NCI-H2081 treated with DMSO at 0.1 percent for 48 hours (cell line): ENCODE data around the gene SPI1.
"Not testable (repeated sequence)": the region's sequence is repeated elsewhere in the genome, so short reads cannot be mapped to it uniquely, and the experiment has no call there.

Experiments
- DNase-seq: peaks from one replicate; lab custom pipeline; 2025; lab: John Stamatoyannopoulos, UW

The SPI1 gene

GRCh38 chr11:47340010-47340409, 38.3 kb downstream of the SPI1 start:
- no peak for DNase-seq

GRCh38 chr11:47338396-47339241, 39.7 kb downstream of the SPI1 start:
- DNase-seq = no peak

GRCh38 chr11:47337229-47337924, 41.0 kb downstream of the SPI1 start:
- DNase-seq = no peak

DNA sequence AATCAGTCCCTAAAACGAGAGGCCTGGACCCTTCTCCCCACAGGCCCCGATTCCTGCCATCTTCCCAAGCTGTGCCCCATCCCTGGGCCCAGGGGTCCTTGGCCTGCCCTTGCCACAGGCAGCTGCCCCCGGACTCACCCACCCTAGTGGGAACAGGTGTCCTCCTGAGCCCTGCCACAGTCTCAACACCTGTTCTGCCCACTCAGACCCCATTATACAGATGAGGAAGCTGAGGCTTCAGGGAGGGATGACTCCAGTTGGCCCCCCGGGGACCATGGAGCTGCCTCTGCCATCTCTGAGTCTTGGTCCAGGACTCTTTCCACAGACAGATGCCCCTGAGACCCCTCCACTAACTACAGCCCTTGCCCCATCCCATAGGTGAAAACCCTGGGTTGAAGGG, 41.8 kb downstream of the SPI1 start:
- DNase-seq = no peak

DNA sequence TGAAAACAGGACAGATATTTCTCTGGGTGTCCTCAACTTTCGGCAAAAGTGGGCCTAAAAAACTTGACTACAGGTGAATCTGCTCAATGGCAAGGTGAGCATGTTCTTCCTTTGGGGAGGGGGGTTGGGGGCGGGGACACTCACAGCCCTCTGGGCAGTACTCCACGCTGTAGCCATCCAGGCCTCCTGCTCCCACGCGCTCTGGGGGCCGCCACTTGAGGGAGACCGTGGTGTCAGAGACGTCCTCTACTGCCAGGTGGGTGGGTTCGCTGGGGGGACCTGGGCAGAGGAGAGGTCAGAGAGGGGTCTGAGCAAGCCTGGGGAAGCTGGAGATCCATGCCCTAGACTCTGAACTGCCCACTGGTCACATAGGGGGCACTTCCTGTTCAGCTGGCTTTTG, 42.6 kb downstream of the SPI1 start:
- DNase-seq = no peak

- not testable (repeated sequence) for DNase-seq
Observed at GRCh38 chr11:47334699-47335411, 43.5 kb downstream of the SPI1 start.

DNA sequence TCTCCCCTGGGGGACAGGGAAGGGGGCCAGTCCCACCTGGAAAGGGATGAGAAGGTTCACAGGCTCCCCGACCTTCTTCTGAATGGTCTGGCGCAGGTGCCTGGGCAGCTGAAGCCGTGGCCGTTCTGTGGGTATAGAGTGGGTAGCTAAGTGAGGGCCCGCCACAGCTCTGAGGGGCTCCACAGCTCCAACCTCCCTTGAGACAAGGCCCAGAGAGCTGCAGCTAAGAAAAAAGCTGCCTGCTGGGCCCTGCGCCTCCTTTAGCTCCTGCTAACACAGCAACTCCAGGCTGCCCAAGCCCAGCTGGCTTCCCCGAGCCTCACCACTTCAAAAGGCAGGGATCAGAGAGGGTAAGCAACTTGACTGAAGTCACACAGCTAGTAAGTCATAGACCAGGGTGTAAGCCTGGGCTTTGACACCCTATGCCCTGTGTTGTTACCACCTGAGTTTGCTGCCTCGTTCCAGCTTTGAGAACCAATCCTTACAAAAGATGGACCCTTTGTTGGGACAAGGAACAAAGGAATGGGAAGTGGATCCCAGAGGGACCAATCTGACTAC, 44.4 kb downstream of the SPI1 start:
- no peak for DNase-seq

DNA sequence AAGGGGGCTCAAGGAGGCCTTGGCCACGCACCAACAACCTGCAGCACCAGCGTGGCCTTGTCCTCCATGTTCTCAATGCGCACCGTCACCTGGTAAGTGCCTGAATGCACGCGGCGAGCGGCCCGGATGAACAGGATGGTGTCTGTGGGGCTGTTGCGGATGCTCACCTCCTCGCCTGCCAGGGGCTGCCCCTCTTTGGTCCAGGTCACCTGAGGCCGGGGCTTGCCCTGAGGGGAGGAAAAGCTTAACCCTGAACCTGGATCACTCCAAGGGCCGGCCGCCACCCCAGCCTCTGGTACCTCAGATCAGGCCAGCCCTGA, 44.9 kb downstream of the SPI1 start:
- DNase-seq = no peak

- DNase-seq = no peak
Observed at GRCh38 chr11:47332791-47333525, 45.4 kb downstream of the SPI1 start.

DNA sequence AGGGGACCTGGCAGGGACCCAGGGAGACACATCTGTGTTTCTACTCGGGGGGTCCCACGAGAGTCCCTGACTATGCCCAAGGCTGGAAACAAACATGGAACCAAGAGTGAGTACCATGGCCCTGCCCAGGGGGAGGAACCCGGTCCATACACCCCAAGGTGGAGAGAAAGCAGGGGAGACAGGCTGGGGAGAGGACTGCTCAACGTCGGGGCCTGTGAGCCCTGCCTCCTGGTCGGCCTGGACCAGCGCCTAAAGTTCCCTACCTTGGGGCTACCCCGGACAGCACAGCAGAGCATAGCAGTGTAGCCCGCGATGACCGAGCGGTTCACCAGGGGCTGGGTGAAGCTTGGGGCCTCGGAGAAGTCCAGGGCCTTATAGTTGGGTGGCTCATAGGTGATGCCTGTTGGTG, 46.0 kb downstream of the SPI1 start:
- DNase-seq = no peak

DNA sequence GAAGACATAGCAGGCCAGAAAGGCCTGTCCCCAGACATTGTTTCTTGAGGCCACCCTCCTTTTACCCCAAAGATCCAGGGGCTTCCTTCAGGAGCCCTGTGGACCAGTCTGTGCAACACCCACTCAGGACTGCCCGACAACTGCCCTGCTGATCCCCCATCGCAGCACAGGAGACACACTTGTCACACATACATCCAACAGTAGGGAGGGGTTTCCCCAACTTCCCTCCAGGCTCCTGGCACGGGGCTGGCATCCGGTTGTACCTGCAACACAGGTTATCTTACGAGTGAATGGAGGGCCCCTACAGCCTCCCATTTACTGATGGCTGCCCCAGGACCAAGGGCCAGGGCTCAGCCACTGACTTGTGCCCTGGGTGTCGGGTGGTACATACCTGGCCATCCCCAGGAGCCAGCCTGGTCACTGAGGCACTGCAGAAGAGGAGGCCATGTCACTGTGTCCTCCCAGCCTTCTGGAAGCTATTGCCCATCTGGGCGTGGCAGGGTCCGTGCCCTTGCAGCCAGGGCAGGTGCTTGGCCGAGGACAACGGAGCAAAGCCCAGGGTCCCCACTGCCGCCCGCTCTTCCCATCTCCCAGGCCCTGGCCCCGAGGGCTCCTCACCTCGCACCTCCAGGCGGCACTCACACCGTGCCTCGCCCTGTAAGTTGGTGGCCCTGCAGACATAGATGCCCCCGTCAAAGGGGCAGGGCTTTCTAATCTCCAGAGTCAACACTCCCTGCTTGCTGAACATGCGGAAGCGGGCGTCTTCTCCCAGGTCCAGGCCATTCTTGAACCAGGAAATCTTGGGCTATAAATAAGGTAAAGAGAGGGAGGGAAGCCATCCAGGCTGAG, 46.7 kb downstream of the SPI1 start:
- DNase-seq = no peak

- DNase-seq = no peak
Observed at GRCh38 chr11:47329987-47330931, 48.1 kb downstream of the SPI1 start.

GRCh38 chr11:47329431-47329986, 48.8 kb downstream of the SPI1 start:
- DNase-seq = no peak

DNA sequence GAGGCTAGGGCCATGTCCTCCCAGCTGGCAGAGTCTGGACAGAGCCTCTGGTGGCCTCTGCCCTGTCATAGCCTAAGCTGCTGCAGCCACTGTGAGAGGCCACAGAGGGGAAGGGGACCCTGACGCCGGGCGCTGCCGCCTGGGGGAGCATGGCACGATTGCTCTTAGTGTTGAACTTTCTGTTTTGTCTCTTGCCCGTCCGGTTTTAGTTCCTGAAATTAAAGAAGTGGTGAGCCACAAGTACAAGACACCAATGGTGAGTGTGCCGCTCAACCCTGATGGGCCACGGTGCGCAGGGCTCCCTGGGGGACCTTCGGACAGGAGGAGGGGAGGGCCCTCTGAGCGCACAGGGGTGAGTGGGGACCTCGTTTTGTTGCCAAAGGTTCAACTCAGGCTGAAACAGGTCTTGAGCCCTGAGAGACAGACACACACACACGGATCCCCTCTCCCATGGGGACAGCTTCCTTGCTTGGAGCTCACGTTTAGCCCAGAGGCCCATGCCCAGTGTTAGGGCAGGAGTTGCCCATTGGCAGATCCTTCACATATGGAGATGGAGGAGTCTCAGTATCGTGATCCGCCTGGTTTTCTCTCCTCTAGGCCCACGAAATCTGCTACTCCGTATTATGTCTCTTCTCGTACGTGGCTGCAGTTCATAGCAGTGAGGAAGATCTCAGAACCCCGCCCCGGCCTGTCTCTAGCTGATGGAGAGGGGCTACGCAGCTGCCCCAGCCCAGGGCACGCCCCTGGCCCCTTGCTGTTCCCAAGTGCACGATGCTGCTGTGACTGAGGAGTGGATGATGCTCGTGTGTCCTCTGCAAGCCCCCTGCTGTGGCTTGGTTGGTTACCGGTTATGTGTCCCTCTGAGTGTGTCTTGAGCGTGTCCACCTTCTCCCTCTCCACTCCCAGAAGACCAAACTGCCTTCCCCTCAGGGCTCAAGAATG, 49.6 kb downstream of the SPI1 start:
- DNase-seq = no peak

DNA sequence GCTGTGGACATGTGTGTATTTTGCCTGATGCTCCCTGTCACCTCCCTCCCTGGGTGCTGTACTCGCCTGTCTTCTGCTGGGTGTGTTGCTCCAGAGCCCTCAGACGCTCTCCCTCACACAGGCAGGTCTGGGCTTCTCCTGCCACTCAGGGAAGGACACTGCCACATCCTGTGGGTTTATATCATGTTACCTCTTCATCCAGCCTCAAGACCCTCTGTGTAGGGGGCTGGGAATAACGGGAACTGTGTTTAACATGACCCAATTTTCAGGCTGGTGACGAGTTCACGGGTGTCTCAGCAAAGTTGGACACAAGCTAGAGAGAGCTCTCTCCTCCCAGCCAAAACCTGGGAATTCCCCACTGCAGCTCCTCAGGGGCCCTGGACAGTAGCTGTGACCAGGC, 50.4 kb downstream of the SPI1 start:
- DNase-seq = no peak

DNA sequence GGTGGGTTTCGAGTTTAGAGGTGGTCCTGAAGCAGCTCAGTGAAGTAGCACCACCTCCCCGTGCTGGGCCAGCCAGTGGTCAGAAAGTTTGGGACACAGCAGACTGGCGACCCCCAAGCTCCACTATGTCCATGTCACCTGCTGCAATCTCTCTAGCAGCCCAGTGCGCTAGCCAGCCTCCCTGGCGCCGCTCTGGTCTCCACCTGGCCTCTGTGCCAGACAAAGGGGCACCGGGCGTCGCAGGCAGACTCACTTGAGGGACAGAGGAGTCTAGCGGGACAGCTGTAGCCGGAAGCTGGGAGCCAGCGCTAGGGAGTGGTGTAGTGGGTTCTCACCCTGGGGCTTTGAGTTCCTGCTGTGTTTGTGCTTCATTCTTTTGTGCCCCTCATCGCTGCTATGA, 51.3 kb downstream of the SPI1 start:
- no peak for DNase-seq

DNA sequence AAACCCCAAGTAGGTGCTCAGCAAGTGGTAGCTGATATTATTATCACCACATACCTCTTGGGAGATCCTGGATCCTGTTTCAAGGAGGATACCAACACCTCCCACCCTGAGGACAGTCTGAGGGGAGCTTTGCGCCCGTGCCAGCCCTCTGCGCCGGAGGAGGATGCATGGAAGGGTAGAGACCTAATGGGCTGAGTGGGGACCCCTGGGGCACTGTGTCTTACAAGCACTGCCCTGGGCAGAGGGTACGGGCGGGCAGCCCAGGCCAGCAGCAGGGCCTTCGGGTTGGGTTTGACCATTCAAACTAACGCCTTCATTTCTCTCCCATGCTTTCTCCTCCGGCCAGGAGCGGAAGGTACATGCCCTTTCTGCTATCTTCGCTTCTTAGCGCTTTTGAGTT, 52.1 kb downstream of the SPI1 start:
- no peak for DNase-seq

DNA sequence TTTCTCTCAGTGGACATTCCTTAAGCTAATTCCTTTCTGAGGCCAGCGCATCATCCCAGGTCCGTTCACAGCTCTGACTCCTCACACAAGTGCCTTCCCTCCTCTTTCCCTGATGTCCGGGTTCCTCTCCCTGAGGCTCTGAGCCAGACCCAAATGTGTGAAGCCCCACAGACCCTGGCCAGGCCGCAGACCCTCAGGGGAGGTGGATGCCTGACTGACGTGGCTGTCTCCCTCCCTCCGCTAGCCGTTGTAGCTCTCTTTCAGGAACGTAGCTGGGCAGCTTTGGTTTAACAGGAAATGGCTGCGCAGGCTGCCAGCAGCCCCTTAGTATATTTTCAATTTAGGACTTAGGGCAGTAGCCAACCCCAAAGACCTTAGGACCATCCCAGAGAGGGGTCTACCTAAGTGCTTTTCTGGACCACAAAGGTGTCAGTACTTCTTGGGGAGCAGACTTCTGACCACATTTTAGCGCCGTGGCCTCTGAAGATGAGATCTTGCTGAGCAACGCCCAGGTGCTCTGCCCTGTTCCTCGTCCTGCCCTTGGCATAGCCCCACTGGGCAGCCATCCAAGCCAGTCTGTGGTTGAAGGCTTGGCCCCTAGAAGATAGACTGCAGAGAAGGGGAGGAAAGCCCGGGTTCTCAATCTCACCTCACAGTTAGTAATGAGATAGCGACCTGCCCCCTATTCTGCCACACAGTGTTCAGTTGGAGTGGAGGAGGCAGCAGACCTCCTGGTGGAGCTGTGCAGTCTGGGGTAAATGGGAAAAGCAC, 52.9 kb downstream of the SPI1 start:
- no peak for DNase-seq
